ENCODE results near the gene NPW. TPM values are rescaled to one million over a fixed set of nuclear protein-coding genes. Genes with fewer than 3 reads are reported as not detected.

The NPW gene
- total and polyA plus RNA-seq, 8 donors = 0.94 to 5.4 (median 2.7) TPM

- H3K36me3 ChIP-seq = no peaks in the 10 kb centered on the region
- peak; percentile 92 to 99 for TF ChIP-seq CTCF (IDR thresholded peaks at IDR 0.05)
- H3K4me1 ChIP-seq = peaks cover 22 to 63% of the 10 kb centered on the region in 2 donors
- H3K27me3 ChIP-seq = peaks cover 20 to 79% of the 10 kb centered on the region in 2 donors
- intact Hi-C loops (cut with DNase I) = loop anchor here in 1 of 2 donors (5.0 kb wide), 1 partner anchor 129 kb away; no protein-coding TSS in a partner anchor
- DNase-seq (peak; percentile 89 to 100 (median 94)), ATAC-seq (peak; percentile 95)
- H3K9me3 ChIP-seq = no peaks in the 10 kb centered on the region
- H3K27ac ChIP-seq = peak overlapping the region; percentile 50 to 71
- peak overlapping the region in 1 of 2 donors; percentile 29 for H3K4me3 ChIP-seq
These were observed 3.8 kb downstream of the NPW start for GRCh38 chr16:2023092-2024031.

- intact Hi-C loops (cut with DNase I) = loop anchor here in 1 of 2 donors (5.0 kb wide), 1 partner anchor 128 kb away; no protein-coding TSS in a partner anchor
- ATAC-seq (no peak), DNase-seq (peak in 1 of 4 donors; percentile 56)
- Histone ChIP-seq H3K27me3 (peaks cover 20 to 78% of the 10 kb centered on the region in 2 donors), H3K27ac (peak overlapping the region; percentile 50 to 71), H3K36me3 (no peaks in the 10 kb centered on the region), H3K4me3 (peak overlapping the region in 1 of 2 donors; percentile 29), H3K4me1 (peaks cover 22 to 69% of the 10 kb centered on the region in 2 donors), H3K9me3 (no peaks in the 10 kb centered on the region)
- TF ChIP-seq CTCF (IDR thresholded peaks at IDR 0.05) = no peak
These were observed 4.4 kb downstream of the NPW start for GRCh38 chr16:2024032-2024420.

GRCh38 chr16:2025251-2025650 lies 5.7 kb downstream of the NPW start:
- peaks cover 0 to 6% of the 10 kb centered on the region in 2 donors for H3K36me3 ChIP-seq
- no peak overlapping the region for H3K4me3 ChIP-seq
- no peak for ATAC-seq
- H3K4me1 ChIP-seq = peaks cover 18 to 70% of the 10 kb centered on the region in 2 donors
- H3K27ac ChIP-seq = peak overlapping the region in 1 of 2 donors; percentile 71
- TF ChIP-seq CTCF (IDR thresholded peaks at IDR 0.05) = no peak
- peak in 1 of 4 donors; percentile 74 for DNase-seq
- intact Hi-C loops (cut with DNase I) = no loop called here
- peaks cover 8 to 66% of the 10 kb centered on the region in 2 donors for H3K27me3 ChIP-seq
- H3K9me3 ChIP-seq = no peaks in the 10 kb centered on the region

- peak overlapping the region; percentile 53 to 63 for H3K27ac ChIP-seq
- H3K4me1 ChIP-seq = peaks cover 17 to 65% of the 10 kb centered on the region in 2 donors
- intact Hi-C loops (cut with DNase I) = no loop called here
These were observed 6.4 kb downstream of the NPW start for GRCh38 chr16:2025878-2026460.

More at GRCh38 chr16:2025878-2026460, 6.4 kb downstream of the NPW start:
- Histone ChIP-seq H3K9me3 (no peaks in the 10 kb centered on the region), H3K27me3 (peaks cover 1 to 59% of the 10 kb centered on the region in 2 donors), H3K36me3 (peaks cover 0 to 13% of the 10 kb centered on the region in 2 donors), H3K4me3 (peak overlapping the region; percentile 25 to 67)
- no peak for ATAC-seq
- peak in 1 of 4 donors; percentile 68 for DNase-seq
- no peak for TF ChIP-seq CTCF (IDR thresholded peaks at IDR 0.05)

All from left lung (tissue), 10 donors.